HG03175 (cell line): ENCODE measurements around the gene RASGRF1.

Experiments used
- ATAC-seq: cut with Tn5 transposase; IDR thresholded peaks from one replicate; pipeline ENCODE4 v1.9.1; 2021; ENCODE audit warnings: mild to moderate bottlenecking, moderate library complexity; ENCODE audit not compliant: unreplicated experiment

Gene RASGRF1

GRCh38 chr15:78990278-78990677 lies 100.3 kb downstream of the RASGRF1 start:
- ATAC-seq: no peak

- no peak for ATAC-seq
These were observed 100.8 kb downstream of the RASGRF1 start for GRCh38 chr15:78989701-78990240.

GRCh38 chr15:78988361-78988911 lies 102.1 kb downstream of the RASGRF1 start:
- peak; percentile 47 for ATAC-seq

- ATAC-seq: no peak
These were observed 102.8 kb downstream of the RASGRF1 start for GRCh38 chr15:78987556-78988360.

- ATAC-seq: no peak
These were observed 104.6 kb downstream of the RASGRF1 start for GRCh38 chr15:78985859-78986475.

- no peak for ATAC-seq
These were observed 106.5 kb downstream of the RASGRF1 start for GRCh38 chr15:78984041-78984440.

- no peak for ATAC-seq
These were observed 107.2 kb downstream of the RASGRF1 start for GRCh38 chr15:78983146-78983918.

GRCh38 chr15:78982736-78983135 lies 107.8 kb downstream of the RASGRF1 start:
- ATAC-seq: no peak

GRCh38 chr15:78981532-78982313 lies 108.9 kb downstream of the RASGRF1 start:
- ATAC-seq: no peak

GRCh38 chr15:78979456-78980320 lies 110.9 kb downstream of the RASGRF1 start:
- ATAC-seq: no peak

GRCh38 chr15:78978601-78979179 lies 111.9 kb downstream of the RASGRF1 start:
- no peak for ATAC-seq

- ATAC-seq: peak; percentile 36
These were observed 112.8 kb downstream of the RASGRF1 start for GRCh38 chr15:78977591-78978347.

GRCh38 chr15:78977091-78977571 lies 113.4 kb downstream of the RASGRF1 start:
- ATAC-seq: peak; percentile 66

GRCh38 chr15:78976691-78977090 lies 113.9 kb downstream of the RASGRF1 start:
- no peak for ATAC-seq

- no peak for ATAC-seq
These were observed 116.2 kb downstream of the RASGRF1 start for GRCh38 chr15:78974272-78974918.

GRCh38 chr15:78969687-78970349 lies 120.8 kb downstream of the RASGRF1 start:
- no peak for ATAC-seq
